ENCODE measurements around the gene EDEM3.
"Not testable (repeated sequence)": the region's sequence is repeated elsewhere in the genome, so short reads cannot be mapped to it uniquely, and the experiment has no call there.

The EDEM3 gene

DNA sequence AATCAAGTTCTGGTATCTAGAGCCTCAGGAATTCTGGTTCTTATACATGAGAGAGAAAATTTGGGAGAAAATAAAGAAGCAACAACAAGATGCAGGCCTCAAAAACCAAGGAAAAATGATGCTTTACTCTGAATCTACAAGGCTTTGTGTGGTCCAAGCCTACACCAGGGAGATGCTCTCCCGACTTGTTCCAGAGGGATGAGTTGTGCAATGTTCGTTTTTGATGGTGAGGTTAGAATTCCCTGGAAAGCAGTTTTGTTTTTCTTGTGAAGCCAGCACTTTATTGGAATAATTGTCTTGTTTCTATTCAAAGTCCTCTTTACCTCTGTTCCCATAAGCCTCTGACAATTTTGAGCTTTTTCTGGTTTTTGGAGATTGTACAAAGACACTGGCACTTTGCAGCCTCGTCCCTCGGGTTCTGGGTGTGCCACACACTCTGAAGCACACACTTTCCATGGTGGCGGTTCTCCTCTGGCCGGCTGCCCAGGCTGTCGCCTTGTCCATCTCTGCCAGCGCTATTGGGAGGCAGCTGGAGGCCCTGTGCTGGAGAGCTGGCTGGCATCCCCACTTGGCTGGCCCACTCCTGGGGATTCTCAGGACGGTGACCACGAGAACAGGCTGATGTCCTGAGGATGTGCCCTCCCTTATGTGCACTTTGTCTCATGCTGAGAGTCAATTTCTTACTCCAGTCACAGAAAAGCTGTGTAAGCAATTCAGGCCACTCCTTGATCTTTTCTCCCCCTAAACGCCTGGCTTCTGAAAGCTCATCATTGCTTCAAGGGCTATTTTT lies 70.2 kb downstream of the EDEM3 start:
- no peak for TF ChIP-seq POLR2AphosphoS5 (IDR thresholded peaks at IDR 0.05; ENCODE audit: low read depth)
- TF ChIP-seq GABPA (IDR thresholded peaks at IDR 0.05; ENCODE audit: low read depth), result no peak
- TF ChIP-seq SPI1 (IDR thresholded peaks at IDR 0.05; ENCODE audit: borderline replicate concordance, low read depth), result no peak
- no peak for TF ChIP-seq CTCF (IDR thresholded peaks at IDR 0.05; ENCODE audit: insufficient read depth, low read length)
- no peak for TF ChIP-seq REST (IDR thresholded peaks at IDR 0.05; ENCODE audit: insufficient replicate concordance, low read depth)
- H3K27ac ChIP-seq (replicated peaks), result no peak overlapping the region
- DNase-seq (ENCODE audit: low read depth in 1 of 2, low spot score in 1 of 2), result no peak
- no peak overlapping the region for H3K4me3 ChIP-seq (replicated peaks; ENCODE audit: insufficient read depth, low read length)
- no peaks in the 10 kb centered on the region for H3K27me3 ChIP-seq (ENCODE audit: insufficient read depth, poor library complexity, severe bottlenecking)

DNA sequence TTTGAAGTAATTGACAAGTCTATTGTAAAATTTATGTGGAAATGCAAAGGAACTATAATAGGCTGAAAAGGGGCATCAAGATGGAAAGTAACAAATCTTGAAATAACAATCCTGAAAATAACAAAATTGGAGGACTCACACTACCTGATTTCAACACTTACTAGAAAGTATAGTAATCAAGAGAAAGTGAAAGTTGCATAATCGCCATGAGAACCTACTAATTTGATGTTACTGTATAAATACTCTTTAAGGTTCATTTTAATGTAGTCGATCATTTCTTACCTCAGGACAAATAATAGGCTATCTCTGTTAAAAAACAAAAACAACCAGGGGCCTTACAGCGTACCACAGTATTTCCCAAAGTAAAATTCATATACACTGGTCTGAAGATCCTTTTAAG lies 71.7 kb downstream of the EDEM3 start:
- TF ChIP-seq SPI1 (IDR thresholded peaks at IDR 0.05; ENCODE audit: borderline replicate concordance, low read depth) (no peak), CTCF (IDR thresholded peaks at IDR 0.05; ENCODE audit: insufficient read depth, low read length) (no peak), REST (IDR thresholded peaks at IDR 0.05; ENCODE audit: insufficient replicate concordance, low read depth) (no peak), GABPA (IDR thresholded peaks at IDR 0.05; ENCODE audit: low read depth) (no peak), POLR2AphosphoS5 (IDR thresholded peaks at IDR 0.05; ENCODE audit: low read depth) (no peak)
- DNase-seq (ENCODE audit: low read depth in 1 of 2, low spot score in 1 of 2), result no peak
- no peaks in the 10 kb centered on the region for H3K27me3 ChIP-seq (ENCODE audit: insufficient read depth, poor library complexity, severe bottlenecking)
- H3K27ac ChIP-seq (replicated peaks), result no peak overlapping the region
- no peak overlapping the region for H3K4me3 ChIP-seq (replicated peaks; ENCODE audit: insufficient read depth, low read length)

- H3K27ac ChIP-seq (replicated peaks); H3K4me3 ChIP-seq (replicated peaks; ENCODE audit: insufficient read depth, low read length); H3K27me3 ChIP-seq (ENCODE audit: insufficient read depth, poor library complexity, severe bottlenecking): not testable (repeated sequence)
- peak in 1 of 2 experiments; percentile 28 for DNase-seq (ENCODE audit: low read depth in 1 of 2, low spot score in 1 of 2)
- TF ChIP-seq SPI1 (IDR thresholded peaks at IDR 0.05; ENCODE audit: borderline replicate concordance, low read depth), result peak; percentile 37; the same call in 1 of the 2 replicates
Observed at GRCh38 chr1:184680611-184681225, 73.9 kb downstream of the EDEM3 start.

- H3K27ac ChIP-seq (replicated peaks); H3K27me3 ChIP-seq (ENCODE audit: insufficient read depth, poor library complexity, severe bottlenecking); DNase-seq (ENCODE audit: low read depth in 1 of 2, low spot score in 1 of 2); H3K4me3 ChIP-seq (replicated peaks; ENCODE audit: insufficient read depth, low read length): not testable (repeated sequence)
Observed at GRCh38 chr1:184679472-184679871, 75.2 kb downstream of the EDEM3 start.
